Mammary epithelial cell (primary cell): ENCODE measurements around the gene CPNE6.

Experiments used
- CTCF ChIP-seq, 2 donors: IDR thresholded peaks in 1 of 2; conservative IDR thresholded peaks in 1 of 2; 2 replicates each; pipeline ENCODE4 v1.5.1; 2011 to 2012; ENCODE audit warnings: inconsistent platforms in 2 of 2, low read length in 2 of 2, mild to moderate bottlenecking in 2 of 2, control low read depth in 1 of 2, low read depth in 1 of 2; ENCODE audit not compliant: insufficient read depth in 1 of 2; ENCODE audit errors: extremely low read depth in 1 of 2
- EZH2 ChIP-seq: IDR thresholded peaks from 2 replicates; pipeline ENCODE4 v1.6.1; 2012; ENCODE audit warnings: low read length, inconsistent platforms, borderline replicate concordance

GRCh38 chr14:24056800-24057184 is 14.6 kb upstream of the CPNE6 start:
- TF ChIP-seq CTCF (conservative IDR thresholded peaks at IDR 0.05 in 1 of 2, IDR thresholded peaks at IDR 0.05 in 1 of 2; ENCODE audit: extremely low read depth in 1 of 2, insufficient read depth in 1 of 2, low read depth in 1 of 2, low read length in 2 of 2) (no peak), EZH2 (no peak)
